ENCODE results near the gene LTBP1. TPM values are rescaled to one million over a fixed set of nuclear protein-coding genes. Genes with fewer than 3 reads are reported as not detected.
"Not testable (repeated sequence)": the region's sequence is repeated elsewhere in the genome, so short reads cannot be mapped to it uniquely, and the experiment has no call there.

Gene LTBP1
- total and polyA plus RNA-seq, 4 donors: 5.8 to 57.6 (median 10.2) TPM

DNA sequence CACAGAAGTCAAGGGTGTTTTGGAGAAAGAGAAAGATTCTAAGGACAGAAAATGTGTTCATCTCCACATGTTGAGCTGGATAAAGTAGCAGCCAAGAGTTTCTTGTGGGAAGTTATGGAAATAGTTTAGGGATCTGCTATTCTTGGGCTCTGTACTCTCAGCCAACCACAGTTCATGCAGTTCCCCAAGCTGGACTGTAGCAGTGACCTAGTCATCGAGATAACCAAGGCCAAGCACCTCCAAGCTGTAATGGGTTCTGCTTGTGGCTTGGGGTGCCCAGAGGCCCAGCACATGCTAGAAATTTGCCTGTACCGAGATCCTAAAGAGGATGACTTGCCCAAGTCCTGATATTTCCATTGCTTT, 437.8 kb downstream of the LTBP1 start:
- H3K4me3 ChIP-seq (ENCODE audit: low read depth in 1 of 3, low read length in 3 of 3): no peak overlapping the region
- no peaks in the 10 kb centered on the region for H3K9me3 ChIP-seq (ENCODE audit: control insufficient read depth in 4 of 4, low read length in 3 of 4)
- DNase-seq (ENCODE audit: low spot score): no peak
- H3K9ac ChIP-seq (ENCODE audit: low read depth in 1 of 2, low read length in 2 of 2): no peak overlapping the region
- TF ChIP-seq RXRA (IDR thresholded peaks at IDR 0.05) (no peak), NR2F2 (IDR thresholded peaks at IDR 0.05) (no peak), HNF4G (IDR thresholded peaks at IDR 0.05) (no peak), FOXA1 (IDR thresholded peaks at IDR 0.05) (no peak), REST (IDR thresholded peaks at IDR 0.05) (no peak), TAF1 (conservative IDR thresholded peaks at IDR 0.05) (no peak), HNF4A (conservative IDR thresholded peaks at IDR 0.05) (no peak), MAX (IDR thresholded peaks at IDR 0.05) (no peak)
- peaks cover 0 to 5% (median under 1%) of the 10 kb centered on the region in 4 donors for H3K36me3 ChIP-seq (ENCODE audit: control insufficient read depth in 4 of 4, insufficient read depth in 3 of 4, low read depth in 1 of 4, low read length in 3 of 4)
- no peaks in the 10 kb centered on the region for H3K4me1 ChIP-seq (ENCODE audit: control insufficient read depth in 4 of 4, insufficient read depth in 4 of 4, low read length in 3 of 4)
- no peaks in the 10 kb centered on the region for H3K27me3 ChIP-seq (ENCODE audit: control insufficient read depth in 4 of 4, insufficient read depth in 4 of 4, low read length in 3 of 4)
- 87% methylated on average over 2 of the region's 2 CpGs for WGBS
- H3K27ac ChIP-seq (ENCODE audit: low read depth in 1 of 2, low read length in 2 of 2): no peak overlapping the region

DNA sequence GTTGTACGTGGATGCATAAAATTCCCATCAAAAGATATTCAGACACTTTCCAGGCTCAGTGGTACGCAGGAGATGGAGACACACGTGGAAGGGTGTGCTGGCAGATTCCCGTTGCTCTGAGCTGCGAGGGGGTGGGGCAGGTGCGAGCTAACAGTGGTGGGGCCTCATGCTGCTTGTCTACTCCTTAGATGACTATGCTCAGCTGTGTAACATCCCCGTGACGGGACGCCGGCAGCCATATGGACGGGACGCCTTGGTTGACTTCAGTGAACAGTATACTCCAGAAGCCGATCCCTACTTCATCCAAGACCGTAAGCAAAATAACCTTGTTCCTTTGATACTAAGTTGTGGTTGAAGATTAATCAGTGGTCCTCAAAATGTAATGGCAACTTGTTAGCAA, 442.2 kb downstream of the LTBP1 start:
- Histone ChIP-seq H3K9me3 (ENCODE audit: control insufficient read depth in 4 of 4, low read length in 3 of 4) (no peaks in the 10 kb centered on the region), H3K27ac (ENCODE audit: low read depth in 1 of 2, low read length in 2 of 2) (no peak overlapping the region), H3K36me3 (ENCODE audit: control insufficient read depth in 4 of 4, insufficient read depth in 3 of 4, low read depth in 1 of 4, low read length in 3 of 4) (peaks cover 0 to 5% (median under 1%) of the 10 kb centered on the region in 4 donors), H3K4me1 (ENCODE audit: control insufficient read depth in 4 of 4, insufficient read depth in 4 of 4, low read length in 3 of 4) (no peaks in the 10 kb centered on the region), H3K4me3 (ENCODE audit: low read depth in 1 of 3, low read length in 3 of 3) (no peak overlapping the region), H3K9ac (ENCODE audit: low read depth in 1 of 2, low read length in 2 of 2) (no peak overlapping the region), H3K27me3 (ENCODE audit: control insufficient read depth in 4 of 4, insufficient read depth in 4 of 4, low read length in 3 of 4) (no peaks in the 10 kb centered on the region)
- 98% methylated on average over 14 of the region's 14 CpGs for WGBS
- TF ChIP-seq TAF1 (conservative IDR thresholded peaks at IDR 0.05): no peak
- TF ChIP-seq, protein P1, sequence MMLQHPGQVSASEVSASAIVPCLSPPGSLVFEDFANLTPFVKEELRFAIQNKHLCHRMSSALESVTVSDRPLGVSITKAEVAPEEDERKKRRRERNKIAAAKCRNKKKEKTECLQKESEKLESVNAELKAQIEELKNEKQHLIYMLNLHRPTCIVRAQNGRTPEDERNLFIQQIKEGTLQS (IDR thresholded peaks at IDR 0.05): no peak
- DNase-seq (ENCODE audit: low spot score): no peak

DNA sequence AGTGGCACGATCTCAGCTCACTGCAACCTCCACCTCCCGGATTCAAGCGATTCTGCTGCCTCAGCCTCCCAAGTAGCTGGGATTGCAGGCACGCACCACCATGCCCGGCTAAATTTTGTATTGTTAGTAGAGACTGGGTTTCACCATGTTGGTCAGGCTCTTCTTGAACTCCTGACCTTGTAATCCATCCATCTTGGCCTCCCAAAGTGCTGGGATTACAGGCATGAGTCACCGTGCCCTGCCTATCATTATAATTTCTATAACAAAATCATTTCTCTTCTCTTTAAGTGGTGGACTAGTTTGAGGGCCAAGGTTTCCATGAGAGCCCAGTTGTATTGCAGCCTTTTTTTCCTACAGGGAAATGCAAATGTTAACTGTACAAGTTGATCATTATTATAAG, 442.9 kb downstream of the LTBP1 start:
- H3K9ac ChIP-seq (ENCODE audit: low read depth in 1 of 2, low read length in 2 of 2); DNase-seq (ENCODE audit: low spot score): not testable (repeated sequence)
- WGBS: 95% methylated on average over 6 of the region's 6 CpGs

More for the DNA sequence above, 442.9 kb downstream of the LTBP1 start:
- not testable (repeated sequence) for H3K9me3 ChIP-seq (ENCODE audit: control insufficient read depth in 4 of 4, low read length in 3 of 4); H3K27me3 ChIP-seq (ENCODE audit: control insufficient read depth in 4 of 4, insufficient read depth in 4 of 4, low read length in 3 of 4); H3K4me1 ChIP-seq (ENCODE audit: control insufficient read depth in 4 of 4, insufficient read depth in 4 of 4, low read length in 3 of 4); H3K27ac ChIP-seq (ENCODE audit: low read depth in 1 of 2, low read length in 2 of 2); H3K4me3 ChIP-seq (ENCODE audit: low read depth in 1 of 3, low read length in 3 of 3); H3K36me3 ChIP-seq (ENCODE audit: control insufficient read depth in 4 of 4, insufficient read depth in 3 of 4, low read depth in 1 of 4, low read length in 3 of 4)

Data from liver (tissue), 9 donors.